HCT116 (cell line): Measurements from ENCODE around the gene GALR2. TPM values are rescaled to one million over a fixed set of nuclear protein-coding genes. Genes with fewer than 3 reads are reported as not detected.

Experiments
- ATAC-seq: fragments of 200-7000 bp; cut with Tn5 transposase; 2 replicates; pipeline ENCODE4 v1.9.1; 2020; ENCODE audit warnings: mild to moderate bottlenecking, moderate library complexity
- BruUV-seq: library from RNA; stranded (reverse); fragments of 400-500 nt; replicated peaks from 2 replicates; lab custom pipeline; 2021; lab: Mats Ljungman, UMichigan
- CTCF ChIA-PET: fragments of 300-600 bp; sonication (Branson Sonifier 250); formaldehyde crosslinking; loops from one replicate; lab custom pipeline; 2021; ENCODE audit warnings: antibody characterized with exemption; lab: Charles Lee
- POLR2A ChIA-PET: fragments of 300-600, 350-600 bp; sonication (Branson Sonifier 250); formaldehyde crosslinking; loops from one replicate; lab custom pipeline; 2021; ENCODE audit warnings: antibody characterized with exemption; lab: Charles Lee
- RAD21 ChIA-PET, 2 experiments: fragments of 300-600 bp; sonication (Branson Sonifier 250); formaldehyde crosslinking; loops; one replicate each; lab custom pipeline; 2023; ENCODE audit warnings: low total read pairs in 2 of 2; ENCODE audit not compliant: uncharacterized antibody in 2 of 2, unreplicated experiment in 2 of 2, low non-redundant PET in 1 of 2; lab: Charles Lee
- DNase-seq: peaks from one replicate; pipeline ENCODE4 v3.0.0-alpha.2; 2010; ENCODE audit warnings: low read depth, low spot score
- H2AFZ ChIP-seq: fragments of 200-600 bp; shearing (Covaris generic), sonication (generic); 2 replicates; pipeline ENCODE4 v1.6.1; 2017; ENCODE audit warnings: low read depth, mixed run types, mixed read lengths, antibody characterized with exemption, low read length; ENCODE audit not compliant: poor library complexity, severe bottlenecking
- H3K27ac ChIP-seq: 2 replicates; pipeline ENCODE4 v1.5.1; 2012; ENCODE audit warnings: low read depth, low read length
- H3K27me3 ChIP-seq: fragments of 200-600 bp; sonication (generic); 2 replicates; pipeline ENCODE4 v1.6.1; 2016; ENCODE audit warnings: mixed run types, low read length, mixed read lengths; ENCODE audit not compliant: insufficient read depth
- H3K36me3 ChIP-seq, 2 experiments: fragments of 200-500 bp in 1 of 2; fragments of 200-600 bp in 1 of 2; sonication (Bioruptor generic) in 1 of 2; sonication (generic) in 1 of 2; 2 replicates each; pipeline versions ENCODE4 v1.5.1 to v1.6.1; 2014 to 2016; ENCODE audit warnings: low read length in 2 of 2, inconsistent platforms in 1 of 2, mixed read lengths in 1 of 2, mixed run types in 1 of 2; ENCODE audit not compliant: insufficient read depth in 2 of 2, control insufficient read depth in 1 of 2
- H3K4me1 ChIP-seq, 2 experiments: fragments of 200-600 bp in 1 of 2; sonication (generic) in 1 of 2; 2 replicates each; pipeline versions ENCODE4 v1.5.1 to v1.6.1; 2012 to 2017; ENCODE audit warnings: low read length in 2 of 2, inconsistent platforms in 1 of 2, mild to moderate bottlenecking in 1 of 2, mixed read lengths in 1 of 2, mixed run types in 1 of 2, moderate library complexity in 1 of 2; ENCODE audit not compliant: insufficient read depth in 2 of 2, control insufficient read depth in 1 of 2
- H3K4me2 ChIP-seq: fragments of 200-600 bp; sonication (generic); 2 replicates; pipeline ENCODE4 v1.6.1; 2017; ENCODE audit warnings: mixed run types, low read length, mixed read lengths
- H3K4me3 ChIP-seq, 2 experiments: fragments of 200-600 bp in 1 of 2; sonication (generic) in 1 of 2; replicated peaks in 1 of 2; 2 replicates each; pipeline ENCODE4 v1.5.1; 2011 to 2016; ENCODE audit warnings: low read length in 2 of 2, control low read depth in 1 of 2, low read depth in 1 of 2, mild to moderate bottlenecking in 1 of 2, mixed read lengths in 1 of 2, mixed run types in 1 of 2
- H3K79me2 ChIP-seq: fragments of 200-600 bp; sonication (generic); 2 replicates; pipeline ENCODE4 v1.6.1; 2017; ENCODE audit warnings: mild to moderate bottlenecking, mixed run types, low read length, moderate library complexity, mixed read lengths; ENCODE audit not compliant: insufficient read depth
- H3K9ac ChIP-seq: fragments of 200-600 bp; sonication (generic); 2 replicates; pipeline ENCODE4 v1.6.1; 2016; ENCODE audit warnings: low read length, mixed read lengths
- H3K9me2 ChIP-seq: fragments of 200-600 bp; sonication (generic), shearing (Covaris generic); 2 replicates; pipeline ENCODE4 v1.6.1; 2017; ENCODE audit warnings: mixed run types, mild to moderate bottlenecking, moderate library complexity; ENCODE audit not compliant: insufficient read depth
- H3K9me3 ChIP-seq, 2 experiments: fragments of 200-500 bp in 1 of 2; fragments of 200-600 bp in 1 of 2; sonication (Bioruptor generic) in 1 of 2; sonication (generic) in 1 of 2; 2 replicates each; pipeline ENCODE4 v1.6.1; 2014 to 2017; ENCODE audit warnings: low read length in 2 of 2, mixed read lengths in 2 of 2, inconsistent platforms in 1 of 2, low read depth in 1 of 2, mild to moderate bottlenecking in 1 of 2, mixed run types in 1 of 2, moderate library complexity in 1 of 2; ENCODE audit not compliant: control insufficient read depth in 1 of 2, insufficient read depth in 1 of 2
- H4K20me1 ChIP-seq: fragments of 200-600 bp; sonication (generic), shearing (Covaris generic); 2 replicates; pipeline ENCODE4 v1.6.1; 2017; ENCODE audit warnings: mixed run types, mild to moderate bottlenecking, moderate library complexity; ENCODE audit not compliant: insufficient read depth
- CTCF ChIP-seq, 3 experiments: fragments of 200-600 bp in 1 of 3; sonication (generic) in 1 of 3; IDR thresholded peaks in 2 of 3; conservative IDR thresholded peaks in 1 of 3; 2 replicates each; pipeline ENCODE4 v1.5.1; 2012 to 2017; ENCODE audit warnings: low read depth in 2 of 3, low read length in 2 of 3, antibody characterized with exemption in 1 of 3, borderline replicate concordance in 1 of 3, control low read depth in 1 of 3, mild to moderate bottlenecking in 1 of 3, mixed read lengths in 1 of 3, mixed run types in 1 of 3, moderate library complexity in 1 of 3; ENCODE audit not compliant: insufficient read depth in 1 of 3
- ELF1 ChIP-seq: IDR thresholded peaks from 2 replicates; pipeline ENCODE4 v1.6.1; 2012; ENCODE audit warnings: low read depth, borderline replicate concordance
- EZH2 ChIP-seq: fragments of 200-600 bp; sonication (generic); IDR thresholded peaks from 2 replicates; pipeline ENCODE4 v1.6.1; 2017; ENCODE audit warnings: antibody characterized with exemption, mixed run types
- EZH2phosphoT487 ChIP-seq: fragments of 200-600 bp; IDR thresholded peaks from 2 replicates; pipeline ENCODE4 v1.6.1; 2018; ENCODE audit warnings: antibody characterized with exemption, borderline replicate concordance
- POLR2AphosphoS5 ChIP-seq: IDR thresholded peaks from 2 replicates; pipeline ENCODE4 v1.6.1; 2011; ENCODE audit warnings: mild to moderate bottlenecking, low read depth, low read length, moderate library complexity
- RAD21 ChIP-seq: IDR thresholded peaks from 2 replicates; pipeline ENCODE4 v1.6.1; 2012; ENCODE audit warnings: low read depth, mild to moderate bottlenecking
- SIN3A ChIP-seq: IDR thresholded peaks from 2 replicates; pipeline ENCODE4 v1.6.1; 2012; ENCODE audit warnings: low read depth
- SP1 ChIP-seq: IDR thresholded peaks from 2 replicates; pipeline ENCODE4 v1.6.1; 2012; ENCODE audit warnings: low read depth
- SRF ChIP-seq: IDR thresholded peaks from 2 replicates; pipeline ENCODE4 v1.6.1; 2012; ENCODE audit warnings: low read depth
- YY1 ChIP-seq: IDR thresholded peaks from 2 replicates; pipeline ENCODE4 v1.6.1; 2011; ENCODE audit warnings: low read length, low read depth, moderate library complexity, mild to moderate bottlenecking; ENCODE audit not compliant: insufficient replicate concordance; ENCODE audit errors: extremely low read depth
- ZNF274 ChIP-seq: fragments of 200-500 bp; sonication (Bioruptor generic); IDR thresholded peaks from 2 replicates; pipeline ENCODE4 v1.6.1; 2014; ENCODE audit warnings: mild to moderate bottlenecking, low read depth, low read length, inconsistent platforms
- intact Hi-C: fragments of 100-400 bp; cut with micrococcal nuclease; formaldehyde crosslinking; loops from 2 replicates; pipeline ENCODE4 v1.10.0; 2022
- total RNA-seq: library from RNA; stranded (reverse); gene quantifications from one replicate; pipeline ENCODE4 v1.2.1, GENCODE V29; 2021; ENCODE audit not compliant: unreplicated experiment
- TF ChIP-seq, protein P1 (sequence below): IDR thresholded peaks from 2 replicates; pipeline ENCODE4 v1.6.1; 2012

GALR2 gene
- total RNA-seq, 1 experiment from 2014 or later = 0.27 TPM

DNA sequence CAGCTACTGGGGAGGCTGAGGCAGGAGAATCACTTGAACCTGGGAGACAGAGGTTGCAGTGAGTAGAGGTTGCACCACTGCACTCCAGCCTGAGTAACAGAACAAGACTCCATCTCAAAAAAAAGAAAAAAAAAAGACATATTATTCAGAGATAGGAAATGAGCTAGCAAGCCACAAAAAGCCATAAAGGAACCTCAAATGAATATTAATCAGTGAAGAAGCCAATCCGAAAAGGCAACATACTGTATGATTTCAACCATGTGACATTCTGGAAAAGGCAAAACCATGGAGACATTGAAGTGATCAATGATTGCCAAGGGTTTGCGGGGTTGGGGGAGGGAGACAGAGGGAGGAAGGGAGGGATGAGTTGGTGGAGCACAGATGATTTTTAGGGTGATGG is 37.4 kb downstream of the GALR2 start (continued):
- TF ChIP-seq RAD21 (no peak), POLR2AphosphoS5 (no peak), SP1 (no peak), SRF (no peak), CTCF (IDR thresholded peaks at IDR 0.05 in 2 of 3, conservative IDR thresholded peaks at IDR 0.05 in 1 of 3; ENCODE audit: borderline replicate concordance in 1 of 3, insufficient read depth in 1 of 3, low read depth in 2 of 3, low read length in 2 of 3) (no peak), ELF1 (no peak), ZNF274 (no peak)

GRCh38 chr17:76115138-76115754 is 40.7 kb downstream of the GALR2 start:
- no peaks in the 10 kb centered on the region for H3K4me1 ChIP-seq
- H2AFZ ChIP-seq = no peak overlapping the region
- no peaks in the 10 kb centered on the region for H3K27me3 ChIP-seq
- no peak for DNase-seq
- H3K4me3 ChIP-seq = no peak overlapping the region
- H4K20me1 ChIP-seq = no peaks in the 10 kb centered on the region
- no peak overlapping the region for H3K27ac ChIP-seq
- TF ChIP-seq SIN3A (no peak), EZH2phosphoT487 (no peak), YY1 (no peak), EZH2 (no peak)
- TF ChIP-seq, protein P1, sequence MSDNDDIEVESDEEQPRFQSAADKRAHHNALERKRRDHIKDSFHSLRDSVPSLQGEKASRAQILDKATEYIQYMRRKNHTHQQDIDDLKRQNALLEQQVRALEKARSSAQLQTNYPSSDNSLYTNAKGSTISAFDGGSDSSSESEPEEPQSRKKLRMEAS = no peak
- TF ChIP-seq, all 23 proteins: peak for 0
- CTCF ChIA-PET = interaction anchor here (0.7 to 1.7 kb wide), 5 partner anchors 18 to 165 kb away, joined by 3 read pairs; no protein-coding TSS in a partner anchor
- intact Hi-C loops = no loop called here
- Histone ChIP-seq H3K9me3 (no peaks in the 10 kb centered on the region), H3K9ac (no peak overlapping the region), H3K9me2 (no peaks in the 10 kb centered on the region), H3K4me2 (no peak overlapping the region), H3K79me2 (no peaks in the 10 kb centered on the region), H3K36me3 (no peaks in the 10 kb centered on the region)
- BruUV-seq = no TSS peak
- ATAC-seq = no peak
- POLR2A ChIA-PET = interaction anchor here (0.6 kb wide), 2 partner anchors 71 to 143 kb away, joined by 3 to 5 read pairs; no protein-coding TSS in a partner anchor
- RAD21 ChIA-PET = no interaction called here
